SH-SY5Y (cell line): Measurements from ENCODE around the gene SLAMF7.

ENCODE experiments used
- GATA2 ChIP-seq: IDR thresholded peaks from 2 replicates; pipeline ENCODE4 v1.6.1; 2011; ENCODE audit warnings: mild to moderate bottlenecking, low read depth, low read length
- GATA3 ChIP-seq: IDR thresholded peaks from 2 replicates; pipeline ENCODE4 v1.6.1; 2011; ENCODE audit warnings: low read depth, mild to moderate bottlenecking, low read length, moderate library complexity

DNA sequence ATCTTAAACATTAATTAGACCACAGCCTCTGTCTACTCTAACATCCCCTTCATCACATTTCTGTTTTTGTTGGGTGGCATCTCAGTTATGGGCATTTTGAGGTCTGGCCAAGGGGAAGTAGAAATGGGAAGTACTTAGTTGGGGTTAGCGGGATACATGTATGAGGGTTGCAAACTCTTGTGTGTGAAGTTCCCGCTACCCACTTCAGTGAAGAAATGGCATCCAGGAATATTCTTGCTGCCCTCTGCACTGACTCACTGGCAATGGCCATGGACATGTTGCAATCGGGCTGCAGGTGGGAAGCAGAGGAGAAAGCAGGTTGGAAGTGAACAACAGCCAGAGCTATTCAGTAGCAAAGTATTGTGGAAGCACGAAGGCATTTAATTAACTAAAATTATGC, 34.8 kb upstream of the SLAMF7 start:
- TF ChIP-seq GATA2 (no peak), GATA3 (no peak)
